K562 (cell line): ENCODE data around the gene ZNF143. TPM values are rescaled to one million over a fixed set of nuclear protein-coding genes. Genes with fewer than 3 reads are reported as not detected.
A peak's percentile ranks its signal among the peaks of the same experiment; 100 is the strongest.

Experiments
- CHD1 ChIP-seq: fragments of 200-600 bp; sonication (generic); IDR thresholded peaks from one replicate; pipeline ENCODE4 v1.6.1; 2012; ENCODE audit warnings: mild to moderate bottlenecking, moderate library complexity, low read length, inconsistent platforms
- CTCF ChIP-seq, 3 experiments: IDR thresholded peaks in 2 of 3; conservative IDR thresholded peaks in 1 of 3; 2 replicates each; pipeline ENCODE4 v1.5.1; 2011 to 2012; ENCODE audit warnings: low read length in 3 of 3, mild to moderate bottlenecking in 3 of 3, control low read depth in 2 of 3, improper control_type of control experiment in 1 of 3, inconsistent platforms in 1 of 3, low read depth in 1 of 3, mixed read lengths in 1 of 3, moderate library complexity in 1 of 3; ENCODE audit not compliant: insufficient read depth in 2 of 3
- DDX20 ChIP-seq: fragments of 450-650 bp; IDR thresholded peaks from 2 replicates; pipeline ENCODE4 v1.6.1; 2016; ENCODE audit warnings: missing genetic modification characterization, low read depth, mild to moderate bottlenecking, missing compliant biosample characterization, moderate library complexity
- KDM1A ChIP-seq, 2 experiments: fragments of 450-650 bp; IDR thresholded peaks; 2 replicates each; pipeline ENCODE4 v1.6.1; 2016; ENCODE audit warnings: mild to moderate bottlenecking in 2 of 2
- MYC ChIP-seq, 2 experiments: fragments of 250-450 bp in 1 of 2; sonication (Bioruptor Pico) in 1 of 2; IDR thresholded peaks; 2 replicates each; pipeline versions ENCODE4 v1.5.1 to v1.6.1; 2012 to 2021; ENCODE audit warnings: low read depth in 2 of 2, borderline replicate concordance in 1 of 2, improper control_type of control experiment in 1 of 2, low read length in 1 of 2, mild to moderate bottlenecking in 1 of 2, moderate library complexity in 1 of 2
- NCOA4 ChIP-seq: fragments of 450-650 bp; IDR thresholded peaks from 2 replicates; pipeline ENCODE4 v1.6.1; 2018; ENCODE audit warnings: mild to moderate bottlenecking; ENCODE audit not compliant: partially characterized antibody
- NCOR1 ChIP-seq: fragments of 450-650 bp; IDR thresholded peaks from 2 replicates; pipeline ENCODE4 v1.6.1; 2016; ENCODE audit warnings: mild to moderate bottlenecking, moderate library complexity
- NFE2 ChIP-seq: IDR thresholded peaks from 2 replicates; pipeline ENCODE4 v1.6.1; 2014; ENCODE audit warnings: antibody characterized with exemption, low read depth
- NRF1 ChIP-seq, 2 experiments: fragments of 450-650 bp; IDR thresholded peaks in 1 of 2; conservative IDR thresholded peaks in 1 of 2; 2 replicates each; pipeline ENCODE4 v1.6.1; 2014; ENCODE audit warnings: mild to moderate bottlenecking in 2 of 2
- POLR2B ChIP-seq: fragments of 450-650 bp; IDR thresholded peaks from 2 replicates; pipeline ENCODE4 v1.6.1; 2018; ENCODE audit warnings: low read depth; ENCODE audit not compliant: partially characterized antibody
- PTBP1 ChIP-seq: fragments of 200-400 bp; formaldehyde crosslinking; IDR thresholded peaks from 2 replicates; pipeline ENCODE4 v1.6.1; 2017; ENCODE audit warnings: low read depth, low read length
- RHOXF2B ChIP-seq: fragments of 250-450 bp; sonication (Bioruptor Pico); conservative IDR thresholded peaks from 2 replicates; pipeline ENCODE4 v1.5.1; 2021
- USF1 ChIP-seq: sonication (generic); formaldehyde crosslinking; IDR thresholded peaks from 2 replicates; pipeline ENCODE4 v1.9.0; 2022; ENCODE audit warnings: mild to moderate bottlenecking, missing genetic modification reagents
- YY1 ChIP-seq, 3 experiments: IDR thresholded peaks; 2 replicates each; pipeline ENCODE4 v1.6.1; 2011; ENCODE audit warnings: low read length in 2 of 3, mild to moderate bottlenecking in 2 of 3, moderate library complexity in 2 of 3, borderline replicate concordance in 1 of 3, control low read depth in 1 of 3, low read depth in 1 of 3; ENCODE audit not compliant: insufficient read depth in 3 of 3, insufficient replicate concordance in 2 of 3, control insufficient read depth in 1 of 3, insufficient read length in 1 of 3; ENCODE audit errors: extremely low read depth in 1 of 3
- ZNF224 ChIP-seq: sonication (generic); formaldehyde crosslinking; IDR thresholded peaks from 2 replicates; pipeline ENCODE4 v1.8.0; 2022; ENCODE audit warnings: mild to moderate bottlenecking, missing genetic modification reagents
- ZNF764 ChIP-seq: fragments of 250-450 bp; sonication (Bioruptor Pico); IDR thresholded peaks from 2 replicates; pipeline ENCODE4 v1.4.0; 2020; ENCODE audit warnings: low read depth, mild to moderate bottlenecking, moderate library complexity
- polyA plus RNA-seq, 8 experiments: library from polyadenylated mRNA; depleted of rRNA in 4 of 8; stranded (reverse) in 5 of 8; unstranded in 3 of 8; fragments of >200 nt; fragmentation: Nextera tagmentation in 2 of 8; fragmentation: Illumina TruSeq in 1 of 8; extraction: Ambion mirVana in 2 of 8; extraction: Trizol in 1 of 8; gene quantifications; 2 replicates each; pipeline versions ENCODE4 v1.2.1 to v1.2.3, GENCODE V29; 2011 to 2014; ENCODE audit warnings: inconsistent platforms in 1 of 8, missing spikeins in 1 of 8
- total RNA-seq, 7 experiments: library from RNA; depleted of rRNA in 6 of 7; stranded (reverse); fragments of >200 nt in 6 of 7; fragmentation: Illumina TruSeq in 2 of 7; extraction: Trizol in 2 of 7; gene quantifications; 2 replicates each; pipeline versions ENCODE4 v1.2.1 to v1.2.3, GENCODE V29; 2011 to 2021; ENCODE audit warnings: low replicate concordance in 1 of 7
- TF ChIP-seq, protein P1 (sequence below): fragments of 250-450 bp; sonication (Bioruptor Pico); IDR thresholded peaks from 2 replicates; pipeline ENCODE4 v1.8.0; 2022; ENCODE audit warnings: moderate library complexity, mild to moderate bottlenecking, inconsistent platforms
- TF ChIP-seq, protein P2 (sequence below): sonication (generic); formaldehyde crosslinking; IDR thresholded peaks from 2 replicates; pipeline ENCODE4 v1.8.0; 2023; ENCODE audit warnings: mild to moderate bottlenecking, missing genetic modification reagents

Gene ZNF143
- total and polyA plus RNA-seq, 9 of the 15 experiments (the other 6 are each of a cell fraction or from before 2014, with no cell fraction given): 18.4 to 58.5 (median 27.1) TPM

DNA sequence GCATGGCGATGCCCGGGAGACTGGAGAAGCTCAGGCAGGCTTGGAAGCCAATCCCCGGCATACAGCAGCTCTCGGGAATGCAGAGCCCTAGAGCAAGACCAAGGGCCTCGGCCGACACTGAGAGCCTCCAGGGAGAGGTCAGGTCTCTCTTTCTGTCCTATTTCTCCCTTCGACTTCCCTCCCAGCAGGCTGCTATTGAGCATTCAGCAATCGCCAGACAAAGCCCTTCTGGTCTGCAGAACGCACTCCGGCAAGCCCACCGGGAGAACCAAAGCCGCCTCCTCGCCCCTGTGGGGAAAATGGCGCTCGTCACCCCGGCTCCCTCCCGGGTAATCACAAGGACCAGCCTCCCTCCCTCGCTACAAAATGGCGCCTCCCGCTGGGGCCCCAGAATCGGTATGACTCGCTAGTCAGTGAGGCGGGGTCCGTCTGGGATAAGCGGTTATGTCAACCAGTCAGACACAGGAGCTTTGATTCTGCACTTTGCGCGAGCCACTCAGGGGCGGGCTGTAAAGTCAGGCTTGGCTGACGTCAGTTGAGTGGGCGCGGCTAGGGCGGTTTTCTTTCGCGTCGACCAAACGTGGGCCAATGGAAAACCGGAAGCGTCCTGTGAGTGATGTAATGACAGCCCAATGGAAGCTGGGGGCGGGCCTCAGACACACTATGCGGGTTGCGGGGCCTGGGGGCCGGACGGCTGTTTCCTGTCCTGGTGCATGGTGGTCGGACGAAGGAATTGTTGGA lies at the start of gene ZNF143 (continued):
- TF ChIP-seq USF1 (CRISPR knock-in tag) (no peak; the same call in 1 of the 2 replicates), POLR2B (peak; percentile 93), DDX20 (tag) (no peak), CTCF (IDR thresholded peaks at IDR 0.05 in 2 of 3, conservative IDR thresholded peaks at IDR 0.05 in 1 of 3; ENCODE audit: insufficient read depth in 2 of 3, low read depth in 1 of 3, low read length in 3 of 3) (no peak), ZNF224 (CRISPR knock-in tag) (no peak), ZNF764 (CRISPR knock-in tag) (no peak), NRF1 (conservative IDR thresholded peaks at IDR 0.05 in 1 of 2, IDR thresholded peaks at IDR 0.05 in 1 of 2) (peak; percentile 73 to 80; a peak in 3 of 4 replicates), NCOR1 (no peak; the same call in 1 of the 2 replicates), CHD1 (peak; percentile 99), KDM1A (IDR thresholded peaks at IDR 0.05) (no peak), NFE2 (peak; percentile 2; the same call in 1 of the 2 replicates), RHOXF2B (CRISPR knock-in tag) (no peak), YY1 (IDR thresholded peaks at IDR 0.05; ENCODE audit: borderline replicate concordance in 1 of 3, control insufficient read depth in 1 of 3, extremely low read depth in 1 of 3, insufficient read depth in 3 of 3, insufficient read length in 1 of 3, insufficient replicate concordance in 2 of 3, low read depth in 1 of 3, low read length in 2 of 3) (peak; percentile 97 to 98 (median 98)), NCOA4 (no peak), MYC (IDR thresholded peaks at IDR 0.05; ENCODE audit: low read depth, low read length) (peak; percentile 90), MYC (CRISPR knock-in tag; IDR thresholded peaks at IDR 0.05; ENCODE audit: borderline replicate concordance, low read depth) (peak; percentile 62; the same call in 1 of the 2 replicates), PTBP1 (no peak)
- TF ChIP-seq, protein P1, sequence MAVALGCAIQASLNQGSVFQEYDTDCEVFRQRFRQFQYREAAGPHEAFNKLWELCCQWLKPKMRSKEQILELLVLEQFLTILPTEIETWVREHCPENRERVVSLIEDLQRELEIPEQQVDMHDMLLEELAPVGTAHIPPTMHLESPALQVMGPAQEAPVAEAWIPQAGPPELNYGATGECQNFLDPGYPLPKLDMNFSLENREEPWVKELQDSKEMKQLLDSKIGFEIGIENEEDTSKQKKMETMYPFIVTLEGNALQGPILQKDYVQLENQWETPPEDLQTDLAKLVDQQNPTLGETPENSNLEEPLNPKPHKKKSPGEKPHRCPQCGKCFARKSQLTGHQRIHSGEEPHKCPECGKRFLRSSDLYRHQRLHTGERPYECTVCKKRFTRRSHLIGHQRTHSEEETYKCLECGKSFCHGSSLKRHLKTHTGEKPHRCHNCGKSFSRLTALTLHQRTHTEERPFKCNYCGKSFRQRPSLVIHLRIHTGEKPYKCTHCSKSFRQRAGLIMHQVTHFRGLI (CRISPR knock-in tag): no peak
- TF ChIP-seq, protein P2, sequence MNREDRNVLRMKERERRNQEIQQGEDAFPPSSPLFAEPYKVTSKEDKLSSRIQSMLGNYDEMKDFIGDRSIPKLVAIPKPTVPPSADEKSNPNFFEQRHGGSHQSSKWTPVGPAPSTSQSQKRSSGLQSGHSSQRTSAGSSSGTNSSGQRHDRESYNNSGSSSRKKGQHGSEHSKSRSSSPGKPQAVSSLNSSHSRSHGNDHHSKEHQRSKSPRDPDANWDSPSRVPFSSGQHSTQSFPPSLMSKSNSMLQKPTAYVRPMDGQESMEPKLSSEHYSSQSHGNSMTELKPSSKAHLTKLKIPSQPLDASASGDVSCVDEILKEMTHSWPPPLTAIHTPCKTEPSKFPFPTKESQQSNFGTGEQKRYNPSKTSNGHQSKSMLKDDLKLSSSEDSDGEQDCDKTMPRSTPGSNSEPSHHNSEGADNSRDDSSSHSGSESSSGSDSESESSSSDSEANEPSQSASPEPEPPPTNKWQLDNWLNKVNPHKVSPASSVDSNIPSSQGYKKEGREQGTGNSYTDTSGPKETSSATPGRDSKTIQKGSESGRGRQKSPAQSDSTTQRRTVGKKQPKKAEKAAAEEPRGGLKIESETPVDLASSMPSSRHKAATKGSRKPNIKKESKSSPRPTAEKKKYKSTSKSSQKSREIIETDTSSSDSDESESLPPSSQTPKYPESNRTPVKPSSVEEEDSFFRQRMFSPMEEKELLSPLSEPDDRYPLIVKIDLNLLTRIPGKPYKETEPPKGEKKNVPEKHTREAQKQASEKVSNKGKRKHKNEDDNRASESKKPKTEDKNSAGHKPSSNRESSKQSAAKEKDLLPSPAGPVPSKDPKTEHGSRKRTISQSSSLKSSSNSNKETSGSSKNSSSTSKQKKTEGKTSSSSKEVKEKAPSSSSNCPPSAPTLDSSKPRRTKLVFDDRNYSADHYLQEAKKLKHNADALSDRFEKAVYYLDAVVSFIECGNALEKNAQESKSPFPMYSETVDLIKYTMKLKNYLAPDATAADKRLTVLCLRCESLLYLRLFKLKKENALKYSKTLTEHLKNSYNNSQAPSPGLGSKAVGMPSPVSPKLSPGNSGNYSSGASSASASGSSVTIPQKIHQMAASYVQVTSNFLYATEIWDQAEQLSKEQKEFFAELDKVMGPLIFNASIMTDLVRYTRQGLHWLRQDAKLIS (CRISPR knock-in tag): no peak
